K562 (cell line): ENCODE measurements around the gene NAT8L. TPM values are rescaled to one million over a fixed set of nuclear protein-coding genes. Genes with fewer than 3 reads are reported as not detected.

Experiments
- ATAC-seq: fragments of 200-7000 bp; cut with Tn5 transposase; 3 replicates; pipeline ENCODE4 v1.9.1; 2020; ENCODE audit warnings: moderate library complexity
- BruUV-seq: library from RNA; stranded (reverse); fragments of 400-500 nt; replicated peaks from 2 replicates; lab custom pipeline; 2021; lab: Mats Ljungman, UMichigan
- CTCF ChIA-PET: fragments of 300-600 bp; formaldehyde crosslinking; extraction: SDS; loops from one replicate; lab custom pipeline; 2021; ENCODE audit warnings: low intra/inter-chr PET ratio; lab: Yijun Ruan, JAX
- POLR2A ChIA-PET: fragments of 300-600, 350-650 bp; sonication (Branson Sonifier 250); formaldehyde crosslinking; extraction: SDS; loops from one replicate; lab custom pipeline; 2021; ENCODE audit warnings: antibody characterized with exemption, inconsistent platforms; lab: Yijun Ruan, JAX
- DNase-seq, 4 experiments: peaks; one replicate each; pipeline versions ENCODE4 v3.0.0 to v3.0.0-alpha.2; 2011 to 2018; ENCODE audit warnings: low spot score in 3 of 4, mixed read lengths in 3 of 4; ENCODE audit errors: extremely low read depth in 1 of 4
- FAIRE-seq: peaks from 2 replicates; lab custom pipeline; 2011; peaks lifted over from hg19 to GRCh38; lab: Jason Lieb, UNC
- H2AFZ ChIP-seq: 2 replicates; pipeline ENCODE4 v1.6.0; 2011; ENCODE audit warnings: low read depth, low read length, control low read depth, inconsistent platforms
- H3K27ac ChIP-seq: fragments of 200-600 bp; 3 replicates; pipeline ENCODE4 v1.8.0; 2011; ENCODE audit warnings: low read depth, mild to moderate bottlenecking, control low read depth, inconsistent platforms, low read length, moderate library complexity, mixed read lengths; ENCODE audit errors: extremely low read depth
- H3K27me3 ChIP-seq, 2 experiments: fragments of 300-600 bp in 1 of 2; 2 replicates in 1 of 2; 3 replicates in 1 of 2; pipeline versions ENCODE4 v1.6.0 to v1.8.0; 2011; ENCODE audit warnings: inconsistent platforms in 2 of 2, low read length in 2 of 2, mild to moderate bottlenecking in 1 of 2, mixed read lengths in 1 of 2, moderate library complexity in 1 of 2; ENCODE audit not compliant: control insufficient read depth in 2 of 2, insufficient read depth in 2 of 2
- H3K36me3 ChIP-seq: fragments of 300-600 bp; 3 replicates; pipeline ENCODE4 v1.8.0; 2011; ENCODE audit warnings: mild to moderate bottlenecking, low read length, inconsistent platforms; ENCODE audit not compliant: control insufficient read depth, insufficient read depth
- H3K4me1 ChIP-seq, 2 experiments: fragments of 200-600 bp in 1 of 2; replicated peaks in 1 of 2; 2 replicates in 1 of 2; 3 replicates in 1 of 2; pipeline versions ENCODE4 v1.5.1 to v1.8.0; 2011; ENCODE audit warnings: inconsistent platforms in 2 of 2, low read length in 2 of 2, mild to moderate bottlenecking in 1 of 2, mixed read lengths in 1 of 2, moderate library complexity in 1 of 2; ENCODE audit not compliant: control insufficient read depth in 2 of 2, insufficient read depth in 2 of 2
- H3K4me2 ChIP-seq: 2 replicates; pipeline ENCODE4 v1.6.1; 2011; ENCODE audit warnings: low read length, control low read depth, inconsistent platforms, mixed read lengths; ENCODE audit not compliant: insufficient read depth
- H3K4me3 ChIP-seq: fragments of 200-600 bp; sonication (generic), shearing (Covaris generic); 2 replicates; pipeline ENCODE4 v1.5.1; 2016; ENCODE audit warnings: control low read depth, inconsistent platforms
- H3K79me2 ChIP-seq: fragments of 200-600 bp; 3 replicates; pipeline ENCODE4 v1.8.0; 2011; ENCODE audit warnings: low read length, inconsistent platforms; ENCODE audit not compliant: control insufficient read depth, insufficient read depth
- H3K9ac ChIP-seq, 2 experiments: 2 replicates each; pipeline versions ENCODE4 v1.6.0 to v1.6.1; 2011; ENCODE audit warnings: low read depth in 2 of 2, low read length in 2 of 2, control low read depth in 1 of 2, inconsistent platforms in 1 of 2, mild to moderate bottlenecking in 1 of 2, mixed read lengths in 1 of 2; ENCODE audit not compliant: insufficient read depth in 1 of 2
- H3K9me1 ChIP-seq: one replicate; pipeline ENCODE4 v1.6.0; 2011; ENCODE audit warnings: inconsistent platforms, mild to moderate bottlenecking, low read length, moderate library complexity; ENCODE audit not compliant: control insufficient read depth, insufficient read depth
- H3K9me3 ChIP-seq: replicated peaks from 2 replicates; pipeline ENCODE4 v1.5.1; 2011; ENCODE audit warnings: low read depth, low read length, inconsistent platforms; ENCODE audit not compliant: control insufficient read depth, insufficient read depth
- H4K20me1 ChIP-seq: replicated peaks from 2 replicates; pipeline ENCODE4 v1.6.1; 2011; ENCODE audit warnings: low read length, inconsistent platforms, mixed read lengths; ENCODE audit not compliant: control insufficient read depth, insufficient read depth
- CBX1 ChIP-seq: sonication (generic); IDR thresholded peaks from 2 replicates; pipeline ENCODE4 v1.6.1; 2016; ENCODE audit warnings: antibody characterized with exemption, low read depth, mild to moderate bottlenecking
- CBX3 ChIP-seq, 2 experiments: IDR thresholded peaks; 1 replicate in 1 of 2; 2 replicates in 1 of 2; pipeline ENCODE4 v1.6.1; 2012; ENCODE audit warnings: inconsistent platforms in 2 of 2, low read length in 2 of 2, borderline replicate concordance in 1 of 2, control low read depth in 1 of 2
- CBX5 ChIP-seq: IDR thresholded peaks from 2 replicates; pipeline ENCODE4 v1.6.1; 2014; ENCODE audit warnings: low read depth, borderline replicate concordance
- KLF10 ChIP-seq: fragments of 250-450 bp; sonication (Bioruptor Pico); IDR thresholded peaks from 2 replicates; pipeline ENCODE4 v1.6.1; 2021; ENCODE audit warnings: matching md5 sums
- RFX7 ChIP-seq: fragments of 250-450 bp; sonication (Bioruptor Pico); IDR thresholded peaks from 2 replicates; pipeline ENCODE4 v1.5.1; 2021; ENCODE audit warnings: mild to moderate bottlenecking
- RREB1 ChIP-seq: fragments of 250-450 bp; sonication (Bioruptor Pico); IDR thresholded peaks from 2 replicates; pipeline ENCODE4 v1.4.0; 2020
- SRSF7 ChIP-seq: fragments of 200-400 bp; formaldehyde crosslinking; optimal IDR thresholded peaks from 2 replicates; pipeline ENCODE3; 2017; ENCODE audit warnings: mild to moderate bottlenecking, low read depth, low read length
- TRIM24 ChIP-seq, 2 experiments: fragments of 450-650 bp; IDR thresholded peaks; 2 replicates each; pipeline ENCODE4 v1.6.1; 2016
- TRIM28 ChIP-seq: fragments of 450-650 bp; IDR thresholded peaks from 2 replicates; pipeline ENCODE4 v1.6.1; 2017
- in situ Hi-C: fragments of 300-500 bp; cut with MboI; formaldehyde crosslinking; loops from 4 replicates; pipeline ENCODE4 v1.15.0; 2018; ENCODE audit warnings: inconsistent platforms, mixed read lengths
- intact Hi-C: fragments of 100-400 bp; cut with micrococcal nuclease; formaldehyde crosslinking; loops from 2 replicates; pipeline ENCODE4 v1.14.2; 2022
- polyA plus RNA-seq, 8 experiments: library from polyadenylated mRNA; depleted of rRNA in 4 of 8; stranded (reverse) in 5 of 8; unstranded in 3 of 8; fragments of >200 nt; fragmentation: Nextera tagmentation in 2 of 8; fragmentation: Illumina TruSeq in 1 of 8; extraction: Ambion mirVana in 2 of 8; extraction: Trizol in 1 of 8; gene quantifications; 2 replicates each; pipeline versions ENCODE4 v1.2.1 to v1.2.3, GENCODE V29; 2011 to 2014; ENCODE audit warnings: inconsistent platforms in 1 of 8, missing spikeins in 1 of 8
- total RNA-seq, 7 experiments: library from RNA; depleted of rRNA in 6 of 7; stranded (reverse); fragments of >200 nt in 6 of 7; fragmentation: Illumina TruSeq in 2 of 7; extraction: Trizol in 2 of 7; gene quantifications; 2 replicates each; pipeline versions ENCODE4 v1.2.1 to v1.2.3, GENCODE V29; 2011 to 2021; ENCODE audit warnings: low replicate concordance in 1 of 7
- TF ChIP-seq, protein P1 (sequence below): fragments of 450-650 bp; IDR thresholded peaks from 2 replicates; pipeline ENCODE4 v1.6.1; 2018; ENCODE audit warnings: mild to moderate bottlenecking, low read depth; ENCODE audit not compliant: partially characterized antibody

NAT8L gene
- total and polyA plus RNA-seq, 9 of the 15 experiments (the other 6 are each of a cell fraction or from before 2014, with no cell fraction given) = 0.06 to 11.0 (median 1.5) TPM

GRCh38 chr4:2024683-2025082 lies 34.4 kb upstream of the NAT8L start:
- ChIA-PET CTCF (no interaction called here), POLR2A (interaction anchor here (0.6 to 1.1 kb wide), 2 partner anchors 12 to 100 kb away, joined by 3 to 8 read pairs; no protein-coding TSS in a partner anchor)
- in situ Hi-C loops = no loop called here
- H2AFZ ChIP-seq = no peak overlapping the region
- FAIRE-seq (no peak), DNase-seq (no peak), ATAC-seq (no peak)
- H3K27ac ChIP-seq = no peak overlapping the region
- no peaks in the 10 kb centered on the region for H3K27me3 ChIP-seq
- BruUV-seq = no TSS peak
- no peak overlapping the region for H3K4me2 ChIP-seq
- H3K79me2 ChIP-seq = no peaks in the 10 kb centered on the region
- peaks cover 7 to 11% of the 10 kb centered on the region in 2 experiments for H3K4me1 ChIP-seq
- TF ChIP-seq RFX7 (CRISPR knock-in tag) (no peak), KLF10 (CRISPR knock-in tag) (no peak)
- intact Hi-C loops = no loop called here
- H3K4me3 ChIP-seq = no peak overlapping the region
- H3K9me3 ChIP-seq = peaks cover 2% of the 10 kb centered on the region; the same call in 1 of the 2 replicates
- no peak overlapping the region for H3K9ac ChIP-seq
- H3K9me1 ChIP-seq = no peaks in the 10 kb centered on the region
- no peaks in the 10 kb centered on the region for H3K36me3 ChIP-seq
- H4K20me1 ChIP-seq = no peaks in the 10 kb centered on the region

DNA sequence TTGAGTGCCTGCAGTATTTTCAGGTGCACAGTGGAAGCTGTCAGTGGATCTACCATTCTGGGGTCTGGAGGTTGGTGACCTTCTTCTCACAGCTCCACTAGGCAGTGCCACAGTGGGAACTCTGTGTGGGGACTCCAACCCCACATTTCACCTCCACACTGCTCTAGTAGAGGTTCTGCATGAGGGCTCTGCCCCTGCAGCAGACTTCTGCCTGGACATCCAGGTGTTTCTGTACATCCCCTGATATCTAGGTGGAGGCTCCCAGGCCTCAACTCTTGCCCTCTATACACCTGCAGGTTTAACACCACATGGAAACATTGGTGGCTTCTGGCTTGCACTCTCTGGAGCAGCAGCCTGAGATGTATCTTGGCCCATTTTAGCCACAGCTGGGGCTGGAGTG lies 33.3 kb upstream of the NAT8L start:
- Histone ChIP-seq H3K27ac (no peak overlapping the region), H3K36me3 (no peaks in the 10 kb centered on the region), H3K4me3 (no peak overlapping the region), H4K20me1 (no peaks in the 10 kb centered on the region), H3K9ac (no peak overlapping the region), H2AFZ (no peak overlapping the region), H3K27me3 (no peaks in the 10 kb centered on the region), H3K9me3 (peaks cover 2% of the 10 kb centered on the region; the same call in 1 of the 2 replicates), H3K4me1 (peaks cover 6 to 11% of the 10 kb centered on the region in 2 experiments), H3K9me1 (no peaks in the 10 kb centered on the region), H3K4me2 (no peak overlapping the region), H3K79me2 (no peaks in the 10 kb centered on the region)
- intact Hi-C loops = no loop called here
- ChIA-PET POLR2A (no interaction called here), CTCF (no interaction called here)
- TF ChIP-seq RREB1 (CRISPR knock-in tag) = no peak
- TF ChIP-seq, protein P1, sequence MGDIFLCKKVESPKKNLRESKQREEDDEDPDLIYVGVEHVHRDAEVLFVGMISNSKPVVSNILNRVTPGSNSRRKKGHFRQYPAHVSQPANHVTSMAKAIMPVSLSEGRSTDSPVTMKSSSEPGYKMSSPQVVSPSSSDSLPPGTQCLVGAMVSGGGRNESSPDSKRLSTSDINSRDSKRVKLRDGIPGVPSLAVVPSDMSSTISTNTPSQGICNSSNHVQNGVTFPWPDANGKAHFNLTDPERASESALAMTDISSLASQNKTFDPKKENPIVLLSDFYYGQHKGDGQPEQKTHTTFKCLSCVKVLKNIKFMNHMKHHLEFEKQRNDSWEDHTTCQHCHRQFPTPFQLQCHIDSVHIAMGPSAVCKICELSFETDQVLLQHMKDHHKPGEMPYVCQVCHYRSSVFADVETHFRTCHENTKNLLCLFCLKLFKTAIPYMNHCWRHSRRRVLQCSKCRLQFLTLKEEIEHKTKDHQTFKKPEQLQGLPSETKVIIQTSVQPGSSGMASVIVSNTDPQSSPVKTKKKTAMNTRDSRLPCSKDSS = peak; percentile 71
- TF ChIP-seq TRIM24 (IDR thresholded peaks at IDR 0.05) = peak in 1 of 2 experiments; percentile 31; a peak in 1 of 4 replicates
- TF ChIP-seq CBX3 (IDR thresholded peaks at IDR 0.05; ENCODE audit: borderline replicate concordance in 1 of 2, low read length in 2 of 2) = peak in 1 of 2 experiments; percentile 73; a peak in 1 of 3 replicates
- TF ChIP-seq SRSF7 = no peak
- peak; percentile 73 for TF ChIP-seq TRIM28
- TF ChIP-seq CBX1 = peak; percentile 53; the same call in 1 of the 2 replicates
- peak; percentile 77; the same call in 1 of the 2 replicates for TF ChIP-seq CBX5
- in situ Hi-C loops = no loop called here
- no peak for FAIRE-seq
- DNase-seq = no peak
- ATAC-seq = no peak
- no TSS peak for BruUV-seq
